ENCODE data around the gene PRELID1. TPM values are rescaled to one million over a fixed set of nuclear protein-coding genes. Genes with fewer than 3 reads are reported as not detected.

PRELID1 gene
- total and polyA plus RNA-seq, 7 donors, result 59.3 to 330 (median 64.9) TPM

DNA sequence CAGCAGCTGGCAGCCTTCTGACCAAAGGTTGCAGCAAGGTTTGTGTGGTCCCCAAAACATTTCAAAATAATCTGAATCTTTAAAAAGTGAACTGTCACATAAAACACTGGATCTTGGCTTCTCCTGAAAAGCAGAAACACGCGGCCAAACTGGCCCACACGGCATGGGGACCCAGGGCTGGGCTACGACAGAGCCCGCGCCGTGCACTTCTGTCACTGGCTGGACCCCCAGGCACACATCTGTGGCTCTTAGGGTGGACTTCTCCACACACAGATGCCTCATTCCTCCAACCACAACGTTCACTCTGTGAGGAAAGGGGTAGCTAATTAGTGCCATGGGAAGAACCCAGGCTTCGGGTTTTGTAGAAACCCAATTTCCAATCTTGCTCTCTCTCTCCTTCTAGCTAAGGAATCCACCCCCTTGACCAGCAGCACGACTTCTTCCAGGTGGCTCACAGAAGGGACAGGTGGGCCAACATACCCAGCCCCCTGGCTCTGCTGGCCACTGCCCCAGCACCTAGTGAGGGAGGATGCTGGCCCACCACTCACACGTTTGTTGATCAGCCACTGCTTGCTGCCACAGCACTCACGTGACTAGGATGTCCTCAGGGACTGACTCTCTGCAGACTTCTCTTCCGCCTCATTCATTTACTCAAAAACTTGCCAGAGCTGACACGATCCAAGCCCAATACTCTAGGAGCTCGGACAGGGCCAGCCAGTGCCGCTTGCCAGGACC, 30.0 kb downstream of the PRELID1 start:
- H3K27me3 ChIP-seq, result no peaks in the 10 kb centered on the region
- H3K9me3 ChIP-seq, result no peaks in the 10 kb centered on the region
- no peak overlapping the region for H3K27ac ChIP-seq
- no peaks in the 10 kb centered on the region for H3K4me1 ChIP-seq
- TF ChIP-seq, protein P1, sequence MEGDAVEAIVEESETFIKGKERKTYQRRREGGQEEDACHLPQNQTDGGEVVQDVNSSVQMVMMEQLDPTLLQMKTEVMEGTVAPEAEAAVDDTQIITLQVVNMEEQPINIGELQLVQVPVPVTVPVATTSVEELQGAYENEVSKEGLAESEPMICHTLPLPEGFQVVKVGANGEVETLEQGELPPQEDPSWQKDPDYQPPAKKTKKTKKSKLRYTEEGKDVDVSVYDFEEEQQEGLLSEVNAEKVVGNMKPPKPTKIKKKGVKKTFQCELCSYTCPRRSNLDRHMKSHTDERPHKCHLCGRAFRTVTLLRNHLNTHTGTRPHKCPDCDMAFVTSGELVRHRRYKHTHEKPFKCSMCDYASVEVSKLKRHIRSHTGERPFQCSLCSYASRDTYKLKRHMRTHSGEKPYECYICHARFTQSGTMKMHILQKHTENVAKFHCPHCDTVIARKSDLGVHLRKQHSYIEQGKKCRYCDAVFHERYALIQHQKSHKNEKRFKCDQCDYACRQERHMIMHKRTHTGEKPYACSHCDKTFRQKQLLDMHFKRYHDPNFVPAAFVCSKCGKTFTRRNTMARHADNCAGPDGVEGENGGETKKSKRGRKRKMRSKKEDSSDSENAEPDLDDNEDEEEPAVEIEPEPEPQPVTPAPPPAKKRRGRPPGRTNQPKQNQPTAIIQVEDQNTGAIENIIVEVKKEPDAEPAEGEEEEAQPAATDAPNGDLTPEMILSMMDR (IDR thresholded peaks at IDR 0.05), result no peak
- TF ChIP-seq EP300 (IDR thresholded peaks at IDR 0.05) (no peak), POLR2AphosphoS5 (IDR thresholded peaks at IDR 0.05) (no peak), POLR2A (IDR thresholded peaks at IDR 0.05) (no peak)
- 89 to 92% methylated on average over 16 of the region's 16 CpGs for WGBS, 2 donors
- no peak for DNase-seq
- intact Hi-C loops (cut with DNase I), result no loop called here
- no peak overlapping the region for H3K4me3 ChIP-seq
- peaks cover 34 to 97% (median 71%) of the 10 kb centered on the region in 4 donors for H3K36me3 ChIP-seq

DNA sequence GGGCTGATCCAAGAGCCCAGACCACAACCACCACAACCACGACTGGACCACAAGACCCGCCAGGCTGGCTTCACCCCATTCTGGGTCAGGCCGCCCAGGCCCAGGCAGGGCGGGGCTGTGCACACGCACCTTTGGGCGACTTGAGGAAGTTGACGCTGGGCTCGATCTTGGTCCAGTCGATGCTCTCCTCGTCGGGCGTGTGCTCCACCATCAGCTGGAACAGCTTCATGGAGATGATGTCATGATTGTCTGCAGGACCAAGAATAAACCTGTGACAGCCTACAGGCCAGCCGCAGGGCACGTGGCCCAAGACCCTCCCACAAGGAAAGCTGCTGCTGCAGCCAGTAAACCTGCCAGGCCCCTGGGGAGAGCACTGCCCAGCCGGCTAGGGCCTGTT, 30.6 kb downstream of the PRELID1 start:
- no peaks in the 10 kb centered on the region for H3K9me3 ChIP-seq
- 70 to 81% methylated on average over 15 of the region's 15 CpGs for WGBS, 2 donors
- intact Hi-C loops (cut with DNase I), result no loop called here
- no peaks in the 10 kb centered on the region for H3K4me1 ChIP-seq
- DNase-seq, result no peak
- no peaks in the 10 kb centered on the region for H3K27me3 ChIP-seq
- no peak overlapping the region for H3K27ac ChIP-seq
- no peak overlapping the region for H3K4me3 ChIP-seq
- TF ChIP-seq POLR2A (IDR thresholded peaks at IDR 0.05), result no peak
- H3K36me3 ChIP-seq, result peaks cover 34 to 92% (median 74%) of the 10 kb centered on the region in 4 donors

DNA sequence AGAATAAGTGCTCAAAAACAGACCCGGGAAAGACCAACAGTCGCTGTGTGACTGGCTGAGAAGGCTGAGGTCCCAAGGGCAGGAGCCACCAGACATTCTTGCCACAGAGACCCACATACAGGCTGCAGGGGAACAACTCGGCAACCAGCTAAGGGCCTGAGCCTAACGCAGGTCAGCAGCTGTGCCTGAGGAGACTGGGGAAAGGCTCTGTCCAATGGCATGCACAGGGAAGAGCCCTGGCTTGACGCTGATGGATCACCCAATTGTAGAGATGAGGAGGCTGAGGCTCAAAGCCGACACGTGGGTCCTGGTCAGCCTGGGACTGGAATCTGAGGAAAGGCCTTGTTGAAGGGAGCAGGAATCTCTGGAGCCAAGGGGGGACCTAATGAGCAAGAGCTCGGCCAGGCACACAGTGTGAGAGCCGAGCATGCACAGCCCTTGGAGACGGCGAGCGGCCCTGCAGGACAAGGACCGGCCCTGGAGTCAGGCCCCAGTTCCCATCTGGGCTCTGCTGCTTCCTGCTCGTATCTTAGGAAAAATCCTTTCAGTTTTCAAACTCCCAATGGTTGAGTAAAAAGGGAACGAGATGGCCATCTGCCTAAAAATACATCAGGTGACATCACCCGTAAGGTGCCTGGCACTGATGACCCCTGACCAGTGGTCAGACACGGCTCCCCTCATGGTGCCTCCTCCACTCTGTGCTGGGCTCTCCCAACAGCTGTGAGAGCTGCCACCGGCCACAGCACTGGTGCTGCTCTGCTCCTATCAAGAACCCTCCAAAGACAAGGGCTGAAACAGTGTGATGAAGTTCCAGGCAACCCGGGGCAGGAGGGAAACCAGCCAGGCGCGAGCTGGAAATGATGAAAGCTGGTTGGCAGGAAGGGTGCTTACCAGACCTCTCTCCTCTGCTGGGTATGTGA, 31.4 kb downstream of the PRELID1 start:
- no peaks in the 10 kb centered on the region for H3K9me3 ChIP-seq
- H3K36me3 ChIP-seq, result peaks cover 34 to 89% (median 69%) of the 10 kb centered on the region in 4 donors
- 95% methylated on average over 21 of the region's 21 CpGs for WGBS, 2 donors
- H3K4me3 ChIP-seq, result no peak overlapping the region
- intact Hi-C loops (cut with DNase I), result no loop called here
- H3K4me1 ChIP-seq, result no peaks in the 10 kb centered on the region
- no peak overlapping the region for H3K27ac ChIP-seq
- no peak for DNase-seq
- TF ChIP-seq POLR2A (IDR thresholded peaks at IDR 0.05) (no peak), EP300 (IDR thresholded peaks at IDR 0.05) (no peak), POLR2AphosphoS5 (IDR thresholded peaks at IDR 0.05) (no peak)
- TF ChIP-seq, protein P1 (IDR thresholded peaks at IDR 0.05), result no peak
- no peaks in the 10 kb centered on the region for H3K27me3 ChIP-seq

DNA sequence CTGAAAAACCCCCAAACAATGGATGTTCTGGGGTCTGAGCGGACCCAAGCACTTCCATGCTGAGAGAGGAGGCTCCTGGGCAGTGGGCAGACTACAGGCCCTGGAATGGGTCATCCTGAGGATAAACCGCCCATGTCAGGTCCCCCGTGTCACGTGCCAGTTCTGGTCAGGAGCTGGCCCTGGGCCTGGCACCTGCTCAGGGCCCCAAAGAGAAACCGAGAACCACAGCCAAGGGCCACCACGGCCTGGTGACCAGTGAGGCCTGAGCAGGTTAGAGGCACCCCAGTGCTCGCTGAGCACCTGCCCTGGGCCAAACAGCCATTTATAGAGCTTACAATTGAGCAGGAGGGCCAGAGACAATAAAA, 32.1 kb downstream of the PRELID1 start:
- no peak for DNase-seq
- WGBS, 2 donors, result 95 to 96% methylated on average over 7 of the region's 7 CpGs
- intact Hi-C loops (cut with DNase I), result no loop called here
- no peaks in the 10 kb centered on the region for H3K27me3 ChIP-seq
- no peak overlapping the region for H3K4me3 ChIP-seq
- H3K4me1 ChIP-seq, result no peaks in the 10 kb centered on the region
- TF ChIP-seq POLR2AphosphoS5 (IDR thresholded peaks at IDR 0.05) (no peak), EP300 (IDR thresholded peaks at IDR 0.05) (no peak), POLR2A (IDR thresholded peaks at IDR 0.05) (no peak)
- TF ChIP-seq, protein P1 (IDR thresholded peaks at IDR 0.05), result no peak
- no peak overlapping the region for H3K27ac ChIP-seq
- peaks cover 34 to 83% (median 64%) of the 10 kb centered on the region in 4 donors for H3K36me3 ChIP-seq
- no peaks in the 10 kb centered on the region for H3K9me3 ChIP-seq

DNA sequence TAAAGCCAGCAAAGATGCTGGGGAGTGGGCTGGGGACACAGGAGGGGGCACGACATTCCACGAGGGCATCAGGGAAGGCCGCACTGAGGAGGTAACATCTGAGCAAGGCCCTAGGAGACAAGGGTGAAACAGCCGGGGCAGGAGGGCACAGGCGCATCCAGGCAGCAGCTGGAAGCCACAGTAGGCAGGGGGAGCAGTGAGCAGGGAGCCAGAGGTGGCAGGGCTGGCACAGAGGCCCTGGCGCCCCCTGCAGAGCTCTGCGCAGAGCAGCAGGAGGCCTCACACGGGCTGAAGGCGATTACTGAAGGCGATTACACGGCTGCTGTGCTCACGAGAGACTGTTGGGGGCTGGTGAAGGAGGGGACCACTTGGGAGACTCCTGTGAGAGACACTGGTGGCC, 32.5 kb downstream of the PRELID1 start:
- no peak for DNase-seq

More for the DNA sequence above, 32.5 kb downstream of the PRELID1 start:
- TF ChIP-seq POLR2A (IDR thresholded peaks at IDR 0.05), result no peak
- Histone ChIP-seq H3K4me3 (no peak overlapping the region), H3K27me3 (no peaks in the 10 kb centered on the region), H3K9me3 (no peaks in the 10 kb centered on the region), H3K36me3 (peaks cover 34 to 80% (median 62%) of the 10 kb centered on the region in 4 donors), H3K27ac (no peak overlapping the region), H3K4me1 (no peaks in the 10 kb centered on the region)
- intact Hi-C loops (cut with DNase I), result no loop called here
- 48 to 65% methylated on average over 12 of the region's 12 CpGs for WGBS, 2 donors

Data from sigmoid colon (tissue), 7 donors.